Transverse colon (tissue), 4 donors: ENCODE measurements around the gene GLO1. TPM values are rescaled to one million over a fixed set of nuclear protein-coding genes. Genes with fewer than 3 reads are reported as not detected.

Source experiments
- DNase-seq: peaks from one replicate; pipeline ENCODE4 v3.0.0-alpha.2; 2019
- H3K27ac ChIP-seq, 4 donors: fragments of 200-600 bp; sonication (generic); 2 replicates each; pipeline ENCODE4 v1.5.1; 2016 to 2018; ENCODE audit warnings: inconsistent platforms in 4 of 4
- H3K27me3 ChIP-seq: fragments of 200-600 bp; sonication (generic); 2 replicates; pipeline ENCODE4 v1.5.1; 2017; ENCODE audit warnings: inconsistent platforms
- H3K36me3 ChIP-seq, 4 donors: fragments of 200-600 bp; sonication (generic); 2 replicates each; pipeline ENCODE4 v1.5.1; 2017 to 2019; ENCODE audit warnings: inconsistent platforms in 4 of 4
- H3K4me1 ChIP-seq, 4 donors: fragments of 200-600 bp; sonication (generic); 2 replicates each; pipeline ENCODE4 v1.5.1; 2017 to 2020; ENCODE audit warnings: inconsistent platforms in 4 of 4
- H3K4me3 ChIP-seq, 4 donors: fragments of 200-600 bp; sonication (generic); 1 replicate in 1 of 4; 2 replicates in 3 of 4; pipeline versions ENCODE4 v1.5.1 to v1.6.1; 2017 to 2019; ENCODE audit warnings: inconsistent platforms in 4 of 4
- H3K9me3 ChIP-seq, 2 donors: fragments of 200-600 bp; sonication (generic); 2 replicates each; pipeline ENCODE4 v1.5.1; 2017 to 2019; ENCODE audit warnings: inconsistent platforms in 2 of 2
- EP300 ChIP-seq: sonication (generic); formaldehyde crosslinking; IDR thresholded peaks from one replicate; pipeline ENCODE4 v1.6.1; 2017; ENCODE audit warnings: antibody characterized with exemption, low read depth
- POLR2A ChIP-seq: fragments of 450-650 bp; IDR thresholded peaks from one replicate; pipeline ENCODE4 v1.6.1; 2016; ENCODE audit warnings: antibody characterized with exemption, mild to moderate bottlenecking, moderate library complexity
- POLR2AphosphoS5 ChIP-seq, 3 donors: sonication (generic); formaldehyde crosslinking; IDR thresholded peaks; one replicate each; pipeline ENCODE4 v1.6.1; 2016; ENCODE audit warnings: antibody characterized with exemption in 3 of 3
- WGBS, 2 donors: methylation state at CpG; one replicate each; pipeline ENCODE4 v1.1.5; 2018; ENCODE audit warnings: low coverage in 1 of 2; 5-methylcytosine and 5-hydroxymethylcytosine counted together
- in situ Hi-C, 4 donors: fragments of 200-750 bp; cut with MboI; loops; one replicate each; pipeline versions ENCODE4 v1.15.0 to v1.15.1; 2017; ENCODE audit warnings: low sequenced_read_pairs in 3 of 4, low pct_ligation_motif_present in 1 of 4, low pct_unique_long_range_greater_than_20kb in 1 of 4
- intact Hi-C: fragments of 100-400 bp; cut with DNase I; formaldehyde crosslinking; loops from one replicate; pipeline ENCODE4 v1.15.1; 2023; ENCODE audit warnings: low total_unique reads
- total RNA-seq, 4 donors: library from RNA; depleted of rRNA; stranded (reverse); fragments of >200 nt; gene quantifications; one replicate each; pipeline ENCODE4 v1.1.0, GENCODE V29; 2016
- TF ChIP-seq, protein P1 (sequence below), 5 experiments: fragments of 200-600 bp in 3 of 5; fragments of 450-650 bp in 2 of 5; sonication (generic) in 3 of 5; IDR thresholded peaks; 1 replicate in 2 of 5; 2 replicates in 3 of 5; pipeline ENCODE4 v1.5.1; 2016 to 2017; ENCODE audit warnings: antibody characterized with exemption in 5 of 5, inconsistent platforms in 3 of 5, mild to moderate bottlenecking in 2 of 5, moderate library complexity in 1 of 5

Gene GLO1
- total RNA-seq, 4 donors from 2014 or later, result 15.3 to 56.1 (median 36.6) TPM

DNA sequence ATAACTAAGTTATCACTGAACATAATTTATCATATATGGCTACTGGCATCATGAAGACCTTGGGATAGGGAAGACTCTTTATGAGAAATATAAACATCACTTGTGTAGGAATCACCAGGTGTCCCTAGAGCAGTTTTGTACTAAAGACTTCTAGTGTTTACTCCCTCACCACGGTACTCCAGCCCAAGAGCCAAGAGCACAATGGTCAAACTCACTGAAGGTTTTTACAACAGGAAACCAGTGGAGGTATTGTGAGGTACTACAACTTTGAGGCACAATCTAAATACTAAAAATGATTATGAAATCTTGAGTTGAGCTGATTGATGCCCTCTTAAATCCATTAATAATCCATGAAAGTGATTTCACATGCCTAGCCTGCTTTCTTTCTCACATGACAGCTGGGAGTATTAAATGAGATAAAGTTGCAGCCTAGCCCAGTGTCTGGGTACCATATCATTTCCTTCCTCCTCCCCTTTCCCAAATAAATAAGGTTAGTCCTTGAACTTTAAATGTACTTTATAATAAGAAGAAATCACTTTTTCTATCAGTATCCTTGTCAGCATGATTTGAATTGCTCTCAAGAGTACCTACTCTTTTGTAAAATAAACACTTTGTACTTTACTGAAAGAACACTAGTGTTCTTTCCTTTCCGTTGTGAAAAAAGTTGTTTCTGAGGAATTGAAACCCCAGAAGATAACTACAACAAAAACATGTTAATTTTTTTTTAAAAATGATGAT lies 26.5 kb downstream of the GLO1 start:
- in situ Hi-C loops, result no loop called here
- WGBS, 2 donors, result 61 to 64% methylated on average over 2 of the region's 2 CpGs
- TF ChIP-seq, protein P1, sequence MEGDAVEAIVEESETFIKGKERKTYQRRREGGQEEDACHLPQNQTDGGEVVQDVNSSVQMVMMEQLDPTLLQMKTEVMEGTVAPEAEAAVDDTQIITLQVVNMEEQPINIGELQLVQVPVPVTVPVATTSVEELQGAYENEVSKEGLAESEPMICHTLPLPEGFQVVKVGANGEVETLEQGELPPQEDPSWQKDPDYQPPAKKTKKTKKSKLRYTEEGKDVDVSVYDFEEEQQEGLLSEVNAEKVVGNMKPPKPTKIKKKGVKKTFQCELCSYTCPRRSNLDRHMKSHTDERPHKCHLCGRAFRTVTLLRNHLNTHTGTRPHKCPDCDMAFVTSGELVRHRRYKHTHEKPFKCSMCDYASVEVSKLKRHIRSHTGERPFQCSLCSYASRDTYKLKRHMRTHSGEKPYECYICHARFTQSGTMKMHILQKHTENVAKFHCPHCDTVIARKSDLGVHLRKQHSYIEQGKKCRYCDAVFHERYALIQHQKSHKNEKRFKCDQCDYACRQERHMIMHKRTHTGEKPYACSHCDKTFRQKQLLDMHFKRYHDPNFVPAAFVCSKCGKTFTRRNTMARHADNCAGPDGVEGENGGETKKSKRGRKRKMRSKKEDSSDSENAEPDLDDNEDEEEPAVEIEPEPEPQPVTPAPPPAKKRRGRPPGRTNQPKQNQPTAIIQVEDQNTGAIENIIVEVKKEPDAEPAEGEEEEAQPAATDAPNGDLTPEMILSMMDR (IDR thresholded peaks at IDR 0.05), result no peak
- TF ChIP-seq POLR2AphosphoS5 (IDR thresholded peaks at IDR 0.05) (no peak), POLR2A (no peak), EP300 (no peak)
- no peak for DNase-seq
- no peaks in the 10 kb centered on the region for H3K27me3 ChIP-seq
- H3K9me3 ChIP-seq, result no peaks in the 10 kb centered on the region
- intact Hi-C loops, result no loop called here
- H3K36me3 ChIP-seq, result peaks cover 0 to 6% (median 2%) of the 10 kb centered on the region in 4 donors
- H3K4me3 ChIP-seq, result no peak overlapping the region
- peak overlapping the region; percentile 2 to 63 (median 14) for H3K27ac ChIP-seq
- H3K4me1 ChIP-seq, result no peaks in the 10 kb centered on the region

DNA sequence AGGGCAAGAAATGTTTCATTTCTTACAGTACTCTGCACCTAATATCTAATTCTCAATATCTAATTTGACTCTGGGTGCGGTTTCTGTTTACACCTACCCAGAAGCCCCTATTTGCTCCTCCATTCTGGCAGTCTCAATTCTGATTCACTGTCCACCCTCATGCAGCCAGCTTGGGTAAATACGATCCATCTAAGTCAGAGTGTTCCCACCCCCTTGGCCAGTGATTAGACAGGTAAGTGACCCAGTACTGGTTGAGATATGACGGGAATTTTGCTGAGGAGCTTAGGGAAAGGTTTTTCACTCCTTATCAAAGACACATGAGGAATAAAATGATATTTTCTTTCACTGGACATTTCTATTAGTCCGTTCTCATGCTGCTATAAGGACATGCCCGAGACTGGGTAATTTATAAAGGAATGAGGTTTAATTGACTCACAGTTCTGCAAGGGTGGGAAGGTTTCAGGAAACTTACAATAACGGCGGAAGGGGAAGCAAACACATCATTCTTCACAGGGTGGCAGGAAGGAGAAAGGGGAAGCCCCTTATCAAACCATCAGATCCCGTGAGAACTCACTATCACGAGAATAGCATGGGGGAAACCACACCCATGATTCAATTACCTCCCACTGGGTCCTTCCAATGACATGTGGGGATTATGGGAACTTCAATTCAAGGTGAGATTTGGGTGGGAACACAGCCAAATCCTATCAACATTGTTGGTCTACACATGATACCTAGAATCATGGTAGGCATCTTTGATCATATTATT lies 29.4 kb downstream of the GLO1 start:
- Histone ChIP-seq H3K27ac (no peak overlapping the region), H3K4me3 (no peak overlapping the region), H3K9me3 (no peaks in the 10 kb centered on the region), H3K4me1 (no peaks in the 10 kb centered on the region), H3K27me3 (no peaks in the 10 kb centered on the region), H3K36me3 (peaks cover 0 to 3% (median 0%) of the 10 kb centered on the region in 4 donors)
- TF ChIP-seq, protein P1 (IDR thresholded peaks at IDR 0.05), result no peak
- TF ChIP-seq EP300, result no peak
- TF ChIP-seq POLR2AphosphoS5 (IDR thresholded peaks at IDR 0.05), result no peak
- no peak for TF ChIP-seq POLR2A
- in situ Hi-C loops (no loop called here), intact Hi-C loops (no loop called here)
- WGBS, 2 donors, result 39 to 60% methylated on average over 2 to 9 of the region's 9 CpGs
- no peak for DNase-seq

DNA sequence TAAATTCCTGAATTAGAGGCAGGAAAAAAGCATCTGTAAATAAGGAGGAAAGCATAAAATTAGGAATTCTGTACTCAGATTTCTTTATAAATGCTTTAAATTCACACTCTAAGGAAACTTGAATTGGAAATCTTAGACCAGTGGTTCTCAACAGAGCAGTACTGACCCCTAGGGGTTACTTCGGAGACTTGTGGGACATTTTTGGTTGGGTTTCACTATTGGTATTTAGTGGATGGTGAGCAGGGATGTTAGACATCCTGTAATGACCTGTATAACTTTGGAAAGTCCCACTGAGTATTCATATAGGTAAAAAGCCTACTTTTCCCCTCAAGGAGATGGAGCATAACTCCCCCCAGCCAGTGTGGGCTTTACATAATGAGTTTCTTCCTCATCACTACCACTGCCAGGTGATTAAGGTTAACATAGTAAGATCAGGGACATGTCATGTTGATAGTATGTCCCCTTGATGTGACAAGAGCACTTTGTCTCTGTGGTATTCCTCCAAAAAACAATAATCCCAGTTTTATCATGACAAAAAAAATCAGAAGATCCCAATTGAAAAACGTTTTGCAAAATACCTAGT lies 31.0 kb downstream of the GLO1 start:
- Histone ChIP-seq H3K9me3 (no peaks in the 10 kb centered on the region), H3K36me3 (no peaks in the 10 kb centered on the region), H3K4me1 (no peaks in the 10 kb centered on the region), H3K4me3 (no peak overlapping the region), H3K27ac (no peak overlapping the region), H3K27me3 (no peaks in the 10 kb centered on the region)
- in situ Hi-C loops, result no loop called here
- DNase-seq, result peak; percentile 18
- TF ChIP-seq EP300 (no peak), POLR2AphosphoS5 (IDR thresholded peaks at IDR 0.05) (no peak), POLR2A (no peak)
- TF ChIP-seq, protein P1 (IDR thresholded peaks at IDR 0.05), result peak; percentile 55 to 74 (median 63)
- intact Hi-C loops, result no loop called here
- WGBS, 2 donors, result 0 to 15% methylated on average over 1 to 2 of the region's 2 CpGs
